Subcutaneous adipose tissue (tissue), 4 donors: ENCODE results near the gene TRDN. TPM values are rescaled to one million over a fixed set of nuclear protein-coding genes. Genes with fewer than 3 reads are reported as not detected.

Experiments
- CTCF ChIP-seq: fragments of 450-650 bp; IDR thresholded peaks from one replicate; pipeline ENCODE4 v1.5.1; 2016; ENCODE audit warnings: low read depth, mild to moderate bottlenecking, control low read depth, antibody characterized with exemption, moderate library complexity
- total RNA-seq, 4 donors: library from RNA; depleted of rRNA; stranded (reverse); fragments of >200 nt; gene quantifications; one replicate each; pipeline ENCODE4 v1.1.0, GENCODE V29; 2016

Gene TRDN
- total RNA-seq, 4 donors from 2014 or later, result under 0.01 to 2.8 (median 2.2) TPM; not detected in 1

GRCh38 chr6:123588546-123588895, 48.2 kb downstream of the TRDN start:
- no peak for TF ChIP-seq CTCF

- no peak for TF ChIP-seq CTCF
Observed at GRCh38 chr6:123587838-123588545, 48.8 kb downstream of the TRDN start.

- TF ChIP-seq CTCF, result no peak
Observed at GRCh38 chr6:123580331-123580730, 56.4 kb downstream of the TRDN start.

- TF ChIP-seq CTCF, result no peak
Observed at GRCh38 chr6:123575188-123575587, 61.6 kb downstream of the TRDN start.

GRCh38 chr6:123570813-123571684, 65.7 kb downstream of the TRDN start:
- no peak for TF ChIP-seq CTCF

- no peak for TF ChIP-seq CTCF
Observed at GRCh38 chr6:123569575-123569974, 67.2 kb downstream of the TRDN start.

- TF ChIP-seq CTCF, result no peak
Observed at GRCh38 chr6:123565529-123565928, 71.2 kb downstream of the TRDN start.
